Measurements from ENCODE around the gene FCER2. TPM values are rescaled to one million over a fixed set of nuclear protein-coding genes. Genes with fewer than 3 reads are reported as not detected.

FCER2 gene
- total RNA-seq: 1 to 10 TPM in 1 of 9 donors, under 1 TPM in 2, not detected in 6; 0.23 to 1.5 (median 0.54) TPM
- polyA plus RNA-seq: under 1 TPM; 0.06 to 0.15 TPM
- long read RNA-seq, donor 1: 0 reads
- long read RNA-seq, donor 2: 0 reads
- long read RNA-seq, donor 3: 0 reads

- TF ChIP-seq CTCF (IDR thresholded peaks at IDR 0.05) (no peak), POLR2A (IDR thresholded peaks at IDR 0.05) (no peak)
- WGBS, 4 donors: 54 to 61% (median 56%) methylated on average over 20 of the region's 20 CpGs
- ATAC-seq: peak in 1 of 4 donors; percentile 18
- no peak for DNase-seq
- Histone ChIP-seq H3K4me1 (peaks cover 0 to 38% (median 0%) of the 10 kb centered on the region in 12 donors), H3K36me3 (no peaks in the 10 kb centered on the region), H3K9me3 (no peaks in the 10 kb centered on the region), H3K27me3 (peaks cover 0 to 56% (median 16%) of the 10 kb centered on the region in 9 donors), H3K4me3 (no peak within 1 kb of the TSS), H3K27ac (no peak within 1 kb of the TSS)
- intact Hi-C loops (cut with DNase I): no loop called here
Observed at GRCh38 chr19:7701654-7702457, at the start of gene FCER2. Gene FCER2 (minus strand): TSS chr19:7702131. CDS start chr19:7699760, 2,371 bp downstream.

- DNase-seq: no peak
- Histone ChIP-seq H3K36me3 (no peaks in the 10 kb centered on the region), H3K4me3 (no peak overlapping the region), H3K4me1 (no peaks in the 10 kb centered on the region), H3K9me3 (peaks cover 0 to 19% (median 5%) of the 10 kb centered on the region in 12 donors), H3K27me3 (peaks cover 0 to 30% (median 0%) of the 10 kb centered on the region in 9 donors), H3K27ac (no peak overlapping the region)
- intact Hi-C loops (cut with DNase I): no loop called here
- TF ChIP-seq CTCF (IDR thresholded peaks at IDR 0.05): no peak
- TF ChIP-seq POLR2A (IDR thresholded peaks at IDR 0.05): no peak
- WGBS, 4 donors: 70 to 73% (median 71%) methylated on average over 11 to 12 of the region's 12 CpGs
- no peak for ATAC-seq
Observed at GRCh38 chr19:7751157-7751783, 49.3 kb upstream of the FCER2 start.

- TF ChIP-seq POLR2A (IDR thresholded peaks at IDR 0.05): no peak
- TF ChIP-seq CTCF (IDR thresholded peaks at IDR 0.05): no peak
- DNase-seq (no peak), ATAC-seq (no peak)
- Histone ChIP-seq H3K4me1 (no peaks in the 10 kb centered on the region), H3K27ac (no peak overlapping the region), H3K4me3 (no peak overlapping the region), H3K36me3 (no peaks in the 10 kb centered on the region), H3K9me3 (peaks cover 0 to 4% (median 0%) of the 10 kb centered on the region in 12 donors), H3K27me3 (peaks cover 0 to 30% (median 0%) of the 10 kb centered on the region in 9 donors)
- WGBS, 4 donors: 23 to 37% (median 30%) methylated on average over 4 of the region's 4 CpGs
- intact Hi-C loops (cut with DNase I): no loop called here
Observed at GRCh38 chr19:7748756-7749155, 46.8 kb upstream of the FCER2 start.

- no peaks in the 10 kb centered on the region for H3K36me3 ChIP-seq
- ATAC-seq (no peak), DNase-seq (no peak)
- peaks cover 0 to 30% (median 0%) of the 10 kb centered on the region in 9 donors for H3K27me3 ChIP-seq
- H3K4me1 ChIP-seq: no peaks in the 10 kb centered on the region
- H3K9me3 ChIP-seq: peaks cover 0 to 4% (median 0%) of the 10 kb centered on the region in 12 donors
- H3K4me3 ChIP-seq: no peak overlapping the region
- TF ChIP-seq POLR2A (IDR thresholded peaks at IDR 0.05): no peak
- TF ChIP-seq CTCF (IDR thresholded peaks at IDR 0.05): no peak
- intact Hi-C loops (cut with DNase I): no loop called here
- H3K27ac ChIP-seq: no peak overlapping the region
- 61 to 74% (median 69%) methylated on average over 2 of the region's 2 CpGs for WGBS, 4 donors
Observed at GRCh38 chr19:7748171-7748570, 46.2 kb upstream of the FCER2 start.

Data from heart left ventricle (tissue), 16 donors.